HCT116 (cell line): ENCODE data around the gene PCDH18. TPM values are rescaled to one million over a fixed set of nuclear protein-coding genes. Genes with fewer than 3 reads are reported as not detected.
"Not testable (repeated sequence)": the region's sequence is repeated elsewhere in the genome, so short reads cannot be mapped to it uniquely, and the experiment has no call there.

Experiments
- ATAC-seq: fragments of 200-7000 bp; cut with Tn5 transposase; 2 replicates; pipeline ENCODE4 v1.9.1; 2020; ENCODE audit warnings: mild to moderate bottlenecking, moderate library complexity
- BruUV-seq: library from RNA; stranded (reverse); fragments of 400-500 nt; replicated peaks from 2 replicates; lab custom pipeline; 2021; lab: Mats Ljungman, UMichigan
- CTCF ChIA-PET: fragments of 300-600 bp; sonication (Branson Sonifier 250); formaldehyde crosslinking; loops from one replicate; lab custom pipeline; 2021; ENCODE audit warnings: antibody characterized with exemption; lab: Charles Lee
- POLR2A ChIA-PET: fragments of 300-600, 350-600 bp; sonication (Branson Sonifier 250); formaldehyde crosslinking; loops from one replicate; lab custom pipeline; 2021; ENCODE audit warnings: antibody characterized with exemption; lab: Charles Lee
- RAD21 ChIA-PET, 2 experiments: fragments of 300-600 bp; sonication (Branson Sonifier 250); formaldehyde crosslinking; loops; one replicate each; lab custom pipeline; 2023; ENCODE audit warnings: low total read pairs in 2 of 2; ENCODE audit not compliant: uncharacterized antibody in 2 of 2, unreplicated experiment in 2 of 2, low non-redundant PET in 1 of 2; lab: Charles Lee
- DNase-seq: peaks from one replicate; pipeline ENCODE4 v3.0.0-alpha.2; 2010; ENCODE audit warnings: low read depth, low spot score
- H2AFZ ChIP-seq: fragments of 200-600 bp; shearing (Covaris generic), sonication (generic); 2 replicates; pipeline ENCODE4 v1.6.1; 2017; ENCODE audit warnings: low read depth, mixed run types, mixed read lengths, antibody characterized with exemption, low read length; ENCODE audit not compliant: poor library complexity, severe bottlenecking
- H3K27ac ChIP-seq: 2 replicates; pipeline ENCODE4 v1.5.1; 2012; ENCODE audit warnings: low read depth, low read length
- H3K27me3 ChIP-seq: fragments of 200-600 bp; sonication (generic); 2 replicates; pipeline ENCODE4 v1.6.1; 2016; ENCODE audit warnings: mixed run types, low read length, mixed read lengths; ENCODE audit not compliant: insufficient read depth
- H3K36me3 ChIP-seq, 2 experiments: fragments of 200-500 bp in 1 of 2; fragments of 200-600 bp in 1 of 2; sonication (Bioruptor generic) in 1 of 2; sonication (generic) in 1 of 2; 2 replicates each; pipeline versions ENCODE4 v1.5.1 to v1.6.1; 2014 to 2016; ENCODE audit warnings: low read length in 2 of 2, inconsistent platforms in 1 of 2, mixed read lengths in 1 of 2, mixed run types in 1 of 2; ENCODE audit not compliant: insufficient read depth in 2 of 2, control insufficient read depth in 1 of 2
- H3K4me1 ChIP-seq, 2 experiments: fragments of 200-600 bp in 1 of 2; sonication (generic) in 1 of 2; 2 replicates each; pipeline versions ENCODE4 v1.5.1 to v1.6.1; 2012 to 2017; ENCODE audit warnings: low read length in 2 of 2, inconsistent platforms in 1 of 2, mild to moderate bottlenecking in 1 of 2, mixed read lengths in 1 of 2, mixed run types in 1 of 2, moderate library complexity in 1 of 2; ENCODE audit not compliant: insufficient read depth in 2 of 2, control insufficient read depth in 1 of 2
- H3K4me2 ChIP-seq: fragments of 200-600 bp; sonication (generic); 2 replicates; pipeline ENCODE4 v1.6.1; 2017; ENCODE audit warnings: mixed run types, low read length, mixed read lengths
- H3K4me3 ChIP-seq, 2 experiments: fragments of 200-600 bp in 1 of 2; sonication (generic) in 1 of 2; replicated peaks in 1 of 2; 2 replicates each; pipeline ENCODE4 v1.5.1; 2011 to 2016; ENCODE audit warnings: low read length in 2 of 2, control low read depth in 1 of 2, low read depth in 1 of 2, mild to moderate bottlenecking in 1 of 2, mixed read lengths in 1 of 2, mixed run types in 1 of 2
- H3K79me2 ChIP-seq: fragments of 200-600 bp; sonication (generic); 2 replicates; pipeline ENCODE4 v1.6.1; 2017; ENCODE audit warnings: mild to moderate bottlenecking, mixed run types, low read length, moderate library complexity, mixed read lengths; ENCODE audit not compliant: insufficient read depth
- H3K9ac ChIP-seq: fragments of 200-600 bp; sonication (generic); 2 replicates; pipeline ENCODE4 v1.6.1; 2016; ENCODE audit warnings: low read length, mixed read lengths
- H3K9me2 ChIP-seq: fragments of 200-600 bp; sonication (generic), shearing (Covaris generic); 2 replicates; pipeline ENCODE4 v1.6.1; 2017; ENCODE audit warnings: mixed run types, mild to moderate bottlenecking, moderate library complexity; ENCODE audit not compliant: insufficient read depth
- H3K9me3 ChIP-seq, 2 experiments: fragments of 200-500 bp in 1 of 2; fragments of 200-600 bp in 1 of 2; sonication (Bioruptor generic) in 1 of 2; sonication (generic) in 1 of 2; 2 replicates each; pipeline ENCODE4 v1.6.1; 2014 to 2017; ENCODE audit warnings: low read length in 2 of 2, mixed read lengths in 2 of 2, inconsistent platforms in 1 of 2, low read depth in 1 of 2, mild to moderate bottlenecking in 1 of 2, mixed run types in 1 of 2, moderate library complexity in 1 of 2; ENCODE audit not compliant: control insufficient read depth in 1 of 2, insufficient read depth in 1 of 2
- H4K20me1 ChIP-seq: fragments of 200-600 bp; sonication (generic), shearing (Covaris generic); 2 replicates; pipeline ENCODE4 v1.6.1; 2017; ENCODE audit warnings: mixed run types, mild to moderate bottlenecking, moderate library complexity; ENCODE audit not compliant: insufficient read depth
- JUND ChIP-seq: IDR thresholded peaks from 2 replicates; pipeline ENCODE4 v1.6.1; 2012
- REST ChIP-seq: IDR thresholded peaks from 2 replicates; pipeline ENCODE4 v1.6.1; 2012; ENCODE audit warnings: low read depth
- ZBTB33 ChIP-seq: IDR thresholded peaks from 2 replicates; pipeline ENCODE4 v1.6.1; 2011; ENCODE audit warnings: mild to moderate bottlenecking, low read length, moderate library complexity; ENCODE audit not compliant: insufficient replicate concordance; ENCODE audit errors: extremely low read depth
- ZFX ChIP-seq: fragments of 450-650 bp; IDR thresholded peaks from 2 replicates; pipeline ENCODE4 v1.6.1; 2017
- ZNF274 ChIP-seq: fragments of 200-500 bp; sonication (Bioruptor generic); IDR thresholded peaks from 2 replicates; pipeline ENCODE4 v1.6.1; 2014; ENCODE audit warnings: mild to moderate bottlenecking, low read depth, low read length, inconsistent platforms
- intact Hi-C: fragments of 100-400 bp; cut with micrococcal nuclease; formaldehyde crosslinking; loops from 2 replicates; pipeline ENCODE4 v1.10.0; 2022
- total RNA-seq: library from RNA; stranded (reverse); gene quantifications from one replicate; pipeline ENCODE4 v1.2.1, GENCODE V29; 2021; ENCODE audit not compliant: unreplicated experiment

Gene PCDH18
- total RNA-seq, 1 experiment from 2014 or later: 0.17 TPM

- no peak overlapping the region for H3K4me2 ChIP-seq
- no peak overlapping the region for H3K9ac ChIP-seq
- BruUV-seq: no TSS peak
- no peaks in the 10 kb centered on the region for H4K20me1 ChIP-seq
- ATAC-seq (no peak), DNase-seq (no peak)
- H3K9me2 ChIP-seq: no peaks in the 10 kb centered on the region
- H3K27ac ChIP-seq: no peak overlapping the region
- RAD21 ChIA-PET: no interaction called here
- H3K36me3 ChIP-seq: no peaks in the 10 kb centered on the region
- H3K9me3 ChIP-seq: no peaks in the 10 kb centered on the region
- no peaks in the 10 kb centered on the region for H3K27me3 ChIP-seq
- CTCF ChIA-PET: no interaction called here
- no peak overlapping the region for H3K4me3 ChIP-seq
- intact Hi-C loops: no loop called here
- TF ChIP-seq JUND: no peak
- no peak for TF ChIP-seq ZNF274
- no peak for TF ChIP-seq ZFX
- TF ChIP-seq REST: no peak
- TF ChIP-seq ZBTB33: no peak
- no peaks in the 10 kb centered on the region for H3K4me1 ChIP-seq
- no peak overlapping the region for H2AFZ ChIP-seq
- H3K79me2 ChIP-seq: no peaks in the 10 kb centered on the region
- POLR2A ChIA-PET: no interaction called here
These were observed 29.8 kb downstream of the PCDH18 start for GRCh38 chr4:137502339-137503129.

- H3K4me3 ChIP-seq, H3K27ac ChIP-seq, intact Hi-C loops, H3K36me3 ChIP-seq, BruUV-seq, H3K9ac ChIP-seq, H3K9me3 ChIP-seq, H4K20me1 ChIP-seq, ATAC-seq, H2AFZ ChIP-seq, H3K4me1 ChIP-seq, H3K27me3 ChIP-seq, RAD21 ChIA-PET, H3K9me2 ChIP-seq, DNase-seq, H3K79me2 ChIP-seq, H3K4me2 ChIP-seq, POLR2A ChIA-PET, CTCF ChIA-PET: not testable (repeated sequence)
These were observed 36.0 kb downstream of the PCDH18 start for GRCh38 chr4:137496267-137496666.
